Glomerular visceral epithelial cell (primary cell): ENCODE measurements around the gene ZNF148.

Experiments
- DNase-seq: peaks from one replicate; pipeline ENCODE4 v3.0.0-alpha.2; 2016; ENCODE audit errors: extremely low spot score

Gene ZNF148

GRCh38 chr3:125191256-125191655 lies 183.9 kb downstream of the ZNF148 start:
- DNase-seq = no peak

- DNase-seq = no peak
Measured at GRCh38 chr3:125190786-125191185, 184.3 kb downstream of the ZNF148 start.

- no peak for DNase-seq
Measured at GRCh38 chr3:125189378-125190165, 185.6 kb downstream of the ZNF148 start.

- no peak for DNase-seq
Measured at GRCh38 chr3:125188955-125189354, 186.2 kb downstream of the ZNF148 start.

GRCh38 chr3:125187599-125187910 lies 187.6 kb downstream of the ZNF148 start:
- no peak for DNase-seq

GRCh38 chr3:125186800-125187598 lies 188.1 kb downstream of the ZNF148 start:
- DNase-seq = no peak

GRCh38 chr3:125186261-125186787 lies 188.8 kb downstream of the ZNF148 start:
- no peak for DNase-seq

- no peak for DNase-seq
Measured at GRCh38 chr3:125185805-125186204, 189.3 kb downstream of the ZNF148 start.

- no peak for DNase-seq
Measured at GRCh38 chr3:125179884-125180240, 195.3 kb downstream of the ZNF148 start.

GRCh38 chr3:125179143-125179883 lies 195.8 kb downstream of the ZNF148 start:
- DNase-seq = no peak

GRCh38 chr3:125177746-125178145 lies 197.4 kb downstream of the ZNF148 start:
- no peak for DNase-seq
